Ishikawa (cell line): ENCODE measurements around the gene DOK6.

Source experiments
- CEBPB ChIP-seq: IDR thresholded peaks from 2 replicates; pipeline ENCODE4 v1.6.1; 2012
- CREB1 ChIP-seq: IDR thresholded peaks from 2 replicates; pipeline ENCODE4 v1.6.1; 2012; ENCODE audit warnings: low read depth
- EGR1 ChIP-seq: IDR thresholded peaks from 2 replicates; pipeline ENCODE4 v1.6.1; 2012
- EP300 ChIP-seq: IDR thresholded peaks from 2 replicates; pipeline ENCODE4 v1.6.1; 2012; ENCODE audit warnings: borderline replicate concordance
- FOXM1 ChIP-seq: IDR thresholded peaks from 2 replicates; pipeline ENCODE4 v1.6.1; 2012; ENCODE audit warnings: low read depth, borderline replicate concordance
- MAX ChIP-seq: IDR thresholded peaks from 2 replicates; pipeline ENCODE4 v1.6.1; 2012
- NFIC ChIP-seq: IDR thresholded peaks from 2 replicates; pipeline ENCODE4 v1.6.1; 2012
- RAD21 ChIP-seq: IDR thresholded peaks from 2 replicates; pipeline ENCODE4 v1.6.1; 2012; ENCODE audit warnings: low read depth
- REST ChIP-seq: IDR thresholded peaks from 2 replicates; pipeline ENCODE4 v1.6.1; 2012; ENCODE audit warnings: low read depth, mild to moderate bottlenecking
- TAF1 ChIP-seq: IDR thresholded peaks from 2 replicates; pipeline ENCODE4 v1.6.1; 2012; ENCODE audit warnings: low read depth, mild to moderate bottlenecking
- TCF12 ChIP-seq: IDR thresholded peaks from 2 replicates; pipeline ENCODE4 v1.6.1; 2012; ENCODE audit warnings: low read depth
- TEAD4 ChIP-seq: IDR thresholded peaks from 2 replicates; pipeline ENCODE4 v1.6.1; 2012
- USF1 ChIP-seq: IDR thresholded peaks from 2 replicates; pipeline ENCODE4 v1.6.1; 2012
- YY1 ChIP-seq: IDR thresholded peaks from 2 replicates; pipeline ENCODE4 v1.6.1; 2012; ENCODE audit warnings: low read depth
- ZBTB7A ChIP-seq: IDR thresholded peaks from 2 replicates; pipeline ENCODE4 v1.6.1; 2012; ENCODE audit warnings: low read depth

The DOK6 gene

GRCh38 chr18:69635482-69635881 is 234.8 kb downstream of the DOK6 start:
- TF ChIP-seq USF1 (no peak), REST (no peak), FOXM1 (no peak), NFIC (no peak), RAD21 (no peak), TCF12 (no peak), ZBTB7A (no peak), EP300 (no peak), MAX (no peak), CEBPB (no peak)

- peak; percentile 40 for TF ChIP-seq RAD21
- no peak for TF ChIP-seq ZBTB7A
Observed at GRCh38 chr18:69636529-69637301, 236.0 kb downstream of the DOK6 start.

- no peak for TF ChIP-seq FOXM1
- no peak for TF ChIP-seq YY1
- no peak for TF ChIP-seq ZBTB7A
- no peak for TF ChIP-seq TEAD4
- no peak for TF ChIP-seq MAX
- no peak for TF ChIP-seq TAF1
- TF ChIP-seq CEBPB, result no peak
- TF ChIP-seq TCF12, result no peak
- TF ChIP-seq USF1, result no peak
- TF ChIP-seq NFIC, result no peak
- no peak for TF ChIP-seq EGR1
- no peak for TF ChIP-seq RAD21
- TF ChIP-seq CREB1, result no peak
- no peak for TF ChIP-seq REST
- no peak for TF ChIP-seq EP300
Observed at GRCh38 chr18:69638056-69638455, 237.4 kb downstream of the DOK6 start.

- TF ChIP-seq ZBTB7A, result no peak
- no peak for TF ChIP-seq MAX
- no peak for TF ChIP-seq TEAD4
Observed at GRCh38 chr18:69647702-69648101, 247.0 kb downstream of the DOK6 start.

GRCh38 chr18:69648486-69648885 is 247.8 kb downstream of the DOK6 start:
- TF ChIP-seq EP300 (no peak), YY1 (no peak), TCF12 (no peak), CEBPB (no peak), REST (no peak), MAX (no peak), FOXM1 (no peak), TAF1 (no peak), NFIC (no peak), RAD21 (no peak), TEAD4 (no peak), USF1 (no peak)
